HepG2 (cell line): ENCODE data around the gene FUT8.

ENCODE experiments used
- CBX5 ChIP-seq: sonication (generic); formaldehyde crosslinking; IDR thresholded peaks from 2 replicates; pipeline ENCODE4 v1.4.0; 2020; ENCODE audit warnings: missing genetic modification reagents, borderline replicate concordance
- CTCF ChIP-seq: sonication (generic); formaldehyde crosslinking; IDR thresholded peaks from 2 replicates; pipeline ENCODE4 v1.5.0; 2020; ENCODE audit warnings: mild to moderate bottlenecking, missing genetic modification reagents, moderate library complexity
- GLMP ChIP-seq: sonication (generic); formaldehyde crosslinking; IDR thresholded peaks from 2 replicates; pipeline ENCODE4 v1.9.0; 2021; ENCODE audit warnings: missing genetic modification reagents, mild to moderate bottlenecking, borderline replicate concordance
- GPN1 ChIP-seq: sonication (generic); formaldehyde crosslinking; IDR thresholded peaks from 2 replicates; pipeline ENCODE4 v1.5.1; 2020; ENCODE audit warnings: missing genetic modification reagents, borderline replicate concordance
- KDM5B ChIP-seq: sonication (generic); formaldehyde crosslinking; IDR thresholded peaks from 2 replicates; pipeline ENCODE4 v1.4.0; 2020; ENCODE audit warnings: missing genetic modification reagents, mild to moderate bottlenecking, borderline replicate concordance
- MYC ChIP-seq: sonication (generic); formaldehyde crosslinking; IDR thresholded peaks from 2 replicates; pipeline ENCODE4 v1.9.0; 2021; ENCODE audit warnings: missing genetic modification reagents, borderline replicate concordance
- PCBP2 ChIP-seq: fragments of 200-400 bp; formaldehyde crosslinking; optimal IDR thresholded peaks from 2 replicates; pipeline ENCODE3; 2018; ENCODE audit warnings: low read length, low read depth; ENCODE audit not compliant: poor library complexity, severe bottlenecking
- SMYD3 ChIP-seq: sonication (generic); formaldehyde crosslinking; IDR thresholded peaks from 2 replicates; pipeline ENCODE4 v1.8.1; 2023; ENCODE audit warnings: mild to moderate bottlenecking, missing genetic modification reagents
- TBP ChIP-seq: sonication (generic); formaldehyde crosslinking; IDR thresholded peaks from 2 replicates; pipeline ENCODE4 v1.5.0; 2020; ENCODE audit warnings: missing genetic modification reagents
- UBTF ChIP-seq: sonication (generic); formaldehyde crosslinking; IDR thresholded peaks from 2 replicates; pipeline ENCODE4 v1.4.0; 2020; ENCODE audit warnings: mild to moderate bottlenecking, missing genetic modification reagents
- ZNF747 ChIP-seq: sonication (generic); formaldehyde crosslinking; IDR thresholded peaks from 2 replicates; pipeline ENCODE4 v1.8.1; 2023; ENCODE audit warnings: missing genetic modification reagents, mild to moderate bottlenecking, borderline replicate concordance

GRCh38 chr14:65720743-65721142 lies 308.2 kb downstream of the FUT8 start:
- TF ChIP-seq MYC: no peak
- no peak for TF ChIP-seq KDM5B (CRISPR knock-in tag)
- no peak for TF ChIP-seq CTCF (CRISPR knock-in tag)
- no peak for TF ChIP-seq UBTF (CRISPR knock-in tag)
- no peak for TF ChIP-seq CBX5 (CRISPR knock-in tag)
- TF ChIP-seq GLMP: no peak
- no peak for TF ChIP-seq TBP (CRISPR knock-in tag)
- TF ChIP-seq PCBP2: no peak
- no peak for TF ChIP-seq GPN1
- no peak for TF ChIP-seq ZNF747 (CRISPR knock-in tag)
- TF ChIP-seq SMYD3 (CRISPR knock-in tag): no peak
